Measurements from ENCODE around the gene DTWD1. TPM values are rescaled to one million over a fixed set of nuclear protein-coding genes. Genes with fewer than 3 reads are reported as not detected.

Gene DTWD1
- total RNA-seq, 5 donors from 2014 or later (not counting 1 experiment from before 2014, with no cell fraction given) = 15.0 to 22.7 (median 19.6) TPM

- ChIA-PET POLR2A (no interaction called here), CTCF (interaction anchor here in 1 of 2 donors (1.0 kb wide), 1 partner anchor 13 kb away, joined by 3 read pairs; no protein-coding TSS in a partner anchor)
- Histone ChIP-seq H3K36me3 (ENCODE audit: control insufficient read depth in 2 of 2, extremely low read depth in 1 of 2, insufficient read depth in 1 of 2, low read length in 1 of 2) (peaks cover 0 to 10% of the 10 kb centered on the region in 2 donors), H3K4me1 (ENCODE audit: control insufficient read depth in 1 of 2, extremely low read depth in 1 of 2, insufficient read depth in 2 of 2, low read length in 2 of 2) (no peaks in the 10 kb centered on the region), H3K27me3 (replicated peaks in 1 of 2; ENCODE audit: control insufficient read depth in 2 of 2, extremely low read depth in 1 of 2, insufficient read depth in 2 of 2, low read length in 1 of 2) (no peaks in the 10 kb centered on the region), H3K27ac (ENCODE audit: low read length) (no peak overlapping the region), H3K4me3 (ENCODE audit: control insufficient read depth in 1 of 2, extremely low read depth in 1 of 2, low read length in 1 of 2) (no peak overlapping the region), H3K9me3 (no peaks in the 10 kb centered on the region)
- Mint-ChIP-seq H3K9me3 (no peaks in the 10 kb centered on the region), H3K4me3 (no peak overlapping the region), H3K27ac (no peak overlapping the region), H3K4me1 (peaks cover 0 to 7% (median 0%) of the 10 kb centered on the region in 3 donors), H3K36me3 (peaks cover 25% of the 10 kb centered on the region), H3K27me3 (no peaks in the 10 kb centered on the region)
- no peak for ATAC-seq (replicated peaks in 1 of 4)
- 100% methylated on average over 1 of the region's 4 CpGs for WGBS (ENCODE audit: insufficient coverage)
- DNase-seq = no peak
Observed at GRCh38 chr15:49637857-49638256, 17.0 kb downstream of the DTWD1 start.

GRCh38 chr15:49644364-49644794 lies 23.5 kb downstream of the DTWD1 start:
- peaks cover 18% of the 10 kb centered on the region for H3K36me3 Mint-ChIP-seq
- no peaks in the 10 kb centered on the region for H3K4me1 Mint-ChIP-seq
- Histone ChIP-seq H3K9me3 (no peaks in the 10 kb centered on the region), H3K36me3 (ENCODE audit: control insufficient read depth in 2 of 2, extremely low read depth in 1 of 2, insufficient read depth in 1 of 2, low read length in 1 of 2) (peaks cover 0 to 3% of the 10 kb centered on the region in 2 donors), H3K27me3 (replicated peaks in 1 of 2; ENCODE audit: control insufficient read depth in 2 of 2, extremely low read depth in 1 of 2, insufficient read depth in 2 of 2, low read length in 1 of 2) (no peaks in the 10 kb centered on the region), H3K27ac (ENCODE audit: low read length) (no peak overlapping the region), H3K4me1 (ENCODE audit: control insufficient read depth in 1 of 2, extremely low read depth in 1 of 2, insufficient read depth in 2 of 2, low read length in 2 of 2) (no peaks in the 10 kb centered on the region), H3K4me3 (ENCODE audit: control insufficient read depth in 1 of 2, extremely low read depth in 1 of 2, low read length in 1 of 2) (no peak overlapping the region)
- no peak for ATAC-seq (replicated peaks in 1 of 4)
- no peaks in the 10 kb centered on the region for H3K9me3 Mint-ChIP-seq
- H3K27me3 Mint-ChIP-seq = no peaks in the 10 kb centered on the region
- ChIA-PET CTCF (no interaction called here), POLR2A (no interaction called here)
- DNase-seq = no peak
- H3K4me3 Mint-ChIP-seq = no peak overlapping the region
- no CpG with 5 or more reads among the region's 1 CpG for WGBS (ENCODE audit: insufficient coverage)
- H3K27ac Mint-ChIP-seq = no peak overlapping the region

GRCh38 chr15:49645277-49645676 lies 24.4 kb downstream of the DTWD1 start:
- Histone ChIP-seq H3K4me1 (ENCODE audit: control insufficient read depth in 1 of 2, extremely low read depth in 1 of 2, insufficient read depth in 2 of 2, low read length in 2 of 2) (no peaks in the 10 kb centered on the region), H3K9me3 (no peaks in the 10 kb centered on the region), H3K4me3 (ENCODE audit: control insufficient read depth in 1 of 2, extremely low read depth in 1 of 2, low read length in 1 of 2) (no peak overlapping the region), H3K27ac (ENCODE audit: low read length) (no peak overlapping the region), H3K36me3 (ENCODE audit: control insufficient read depth in 2 of 2, extremely low read depth in 1 of 2, insufficient read depth in 1 of 2, low read length in 1 of 2) (peaks cover 0 to 3% of the 10 kb centered on the region in 2 donors), H3K27me3 (replicated peaks in 1 of 2; ENCODE audit: control insufficient read depth in 2 of 2, extremely low read depth in 1 of 2, insufficient read depth in 2 of 2, low read length in 1 of 2) (no peaks in the 10 kb centered on the region)
- H3K9me3 Mint-ChIP-seq = no peaks in the 10 kb centered on the region
- DNase-seq (no peak), ATAC-seq (replicated peaks in 1 of 4) (no peak)
- H3K4me1 Mint-ChIP-seq = no peaks in the 10 kb centered on the region
- POLR2A ChIA-PET = interaction anchor here in 1 of 2 donors (0.5 kb wide), 1 partner anchor 342 kb away, joined by 3 read pairs; no protein-coding TSS in a partner anchor
- peaks cover 18% of the 10 kb centered on the region for H3K36me3 Mint-ChIP-seq
- CTCF ChIA-PET = no interaction called here
- H3K27ac Mint-ChIP-seq = no peak overlapping the region
- no peak overlapping the region for H3K4me3 Mint-ChIP-seq
- H3K27me3 Mint-ChIP-seq = no peaks in the 10 kb centered on the region

- ChIA-PET POLR2A (no interaction called here), CTCF (no interaction called here)
- Mint-ChIP-seq H3K9me3 (no peaks in the 10 kb centered on the region), H3K4me1 (no peaks in the 10 kb centered on the region), H3K27ac (no peak overlapping the region), H3K36me3 (peaks cover 15% of the 10 kb centered on the region), H3K27me3 (no peaks in the 10 kb centered on the region), H3K4me3 (no peak overlapping the region)
- H3K27ac ChIP-seq (ENCODE audit: low read length) = no peak overlapping the region
- no peaks in the 10 kb centered on the region for H3K27me3 ChIP-seq (replicated peaks in 1 of 2; ENCODE audit: control insufficient read depth in 2 of 2, extremely low read depth in 1 of 2, insufficient read depth in 2 of 2, low read length in 1 of 2)
- no peak for DNase-seq
- peaks cover 0 to 3% of the 10 kb centered on the region in 2 donors for H3K36me3 ChIP-seq (ENCODE audit: control insufficient read depth in 2 of 2, extremely low read depth in 1 of 2, insufficient read depth in 1 of 2, low read length in 1 of 2)
- ATAC-seq (replicated peaks in 1 of 4) = no peak
- no peaks in the 10 kb centered on the region for H3K4me1 ChIP-seq (ENCODE audit: control insufficient read depth in 1 of 2, extremely low read depth in 1 of 2, insufficient read depth in 2 of 2, low read length in 2 of 2)
- H3K9me3 ChIP-seq = no peaks in the 10 kb centered on the region
- no peak overlapping the region for H3K4me3 ChIP-seq (ENCODE audit: control insufficient read depth in 1 of 2, extremely low read depth in 1 of 2, low read length in 1 of 2)
Observed at GRCh38 chr15:49645941-49646340, 25.1 kb downstream of the DTWD1 start.

GRCh38 chr15:49646891-49647290 lies 26.0 kb downstream of the DTWD1 start:
- Histone ChIP-seq H3K4me3 (ENCODE audit: control insufficient read depth in 1 of 2, extremely low read depth in 1 of 2, low read length in 1 of 2) (no peak overlapping the region), H3K9me3 (no peaks in the 10 kb centered on the region), H3K4me1 (ENCODE audit: control insufficient read depth in 1 of 2, extremely low read depth in 1 of 2, insufficient read depth in 2 of 2, low read length in 2 of 2) (no peaks in the 10 kb centered on the region), H3K36me3 (ENCODE audit: control insufficient read depth in 2 of 2, extremely low read depth in 1 of 2, insufficient read depth in 1 of 2, low read length in 1 of 2) (peaks cover 0 to 3% of the 10 kb centered on the region in 2 donors), H3K27me3 (replicated peaks in 1 of 2; ENCODE audit: control insufficient read depth in 2 of 2, extremely low read depth in 1 of 2, insufficient read depth in 2 of 2, low read length in 1 of 2) (no peaks in the 10 kb centered on the region), H3K27ac (ENCODE audit: low read length) (no peak overlapping the region)
- ChIA-PET CTCF (no interaction called here), POLR2A (interaction anchor here in 1 of 2 donors (0.7 kb wide), 1 partner anchor 477 kb away, joined by 3 read pairs; the partner anchor contains the start of gene GALK2)
- Mint-ChIP-seq H3K4me3 (no peak overlapping the region), H3K27me3 (no peaks in the 10 kb centered on the region), H3K9me3 (no peaks in the 10 kb centered on the region), H3K36me3 (peaks cover 10% of the 10 kb centered on the region), H3K4me1 (no peaks in the 10 kb centered on the region), H3K27ac (no peak overlapping the region)
- DNase-seq = no peak
- 80% methylated on average over 1 of the region's 2 CpGs for WGBS (ENCODE audit: insufficient coverage)
- ATAC-seq (replicated peaks in 1 of 4) = no peak

- H3K27ac ChIP-seq (ENCODE audit: low read length) = no peak overlapping the region
- peaks cover 0 to 5% of the 10 kb centered on the region in 2 donors for H3K27me3 Mint-ChIP-seq
- H3K4me1 Mint-ChIP-seq = no peaks in the 10 kb centered on the region
- peaks cover 5 to 25% (median 13%) of the 10 kb centered on the region in 3 donors for H3K9me3 Mint-ChIP-seq
- WGBS (ENCODE audit: insufficient coverage) = no CpG with 5 or more reads among the region's 1 CpG
- no peak overlapping the region for H3K27ac Mint-ChIP-seq
- DNase-seq = no peak
- ChIA-PET POLR2A (no interaction called here), CTCF (interaction anchor here in 1 of 2 donors (0.9 kb wide), 1 partner anchor 12 kb away, joined by 3 read pairs; no protein-coding TSS in a partner anchor)
- no peak for ATAC-seq (replicated peaks in 1 of 4)
- no peaks in the 10 kb centered on the region for H3K27me3 ChIP-seq (replicated peaks in 1 of 2; ENCODE audit: control insufficient read depth in 2 of 2, extremely low read depth in 1 of 2, insufficient read depth in 2 of 2, low read length in 1 of 2)
- peaks cover 0 to 3% of the 10 kb centered on the region in 2 donors for H3K36me3 ChIP-seq (ENCODE audit: control insufficient read depth in 2 of 2, extremely low read depth in 1 of 2, insufficient read depth in 1 of 2, low read length in 1 of 2)
- no peaks in the 10 kb centered on the region for H3K4me1 ChIP-seq (ENCODE audit: control insufficient read depth in 1 of 2, extremely low read depth in 1 of 2, insufficient read depth in 2 of 2, low read length in 2 of 2)
- no peaks in the 10 kb centered on the region for H3K36me3 Mint-ChIP-seq
- peaks cover 9% of the 10 kb centered on the region for H3K9me3 ChIP-seq
- no peak overlapping the region for H3K4me3 Mint-ChIP-seq
- no peak overlapping the region for H3K4me3 ChIP-seq (ENCODE audit: control insufficient read depth in 1 of 2, extremely low read depth in 1 of 2, low read length in 1 of 2)
Observed at GRCh38 chr15:49649987-49650386, 29.1 kb downstream of the DTWD1 start.

GRCh38 chr15:49650676-49651075 lies 29.8 kb downstream of the DTWD1 start:
- Histone ChIP-seq H3K27me3 (replicated peaks in 1 of 2; ENCODE audit: control insufficient read depth in 2 of 2, extremely low read depth in 1 of 2, insufficient read depth in 2 of 2, low read length in 1 of 2) (no peaks in the 10 kb centered on the region), H3K4me1 (ENCODE audit: control insufficient read depth in 1 of 2, extremely low read depth in 1 of 2, insufficient read depth in 2 of 2, low read length in 2 of 2) (no peaks in the 10 kb centered on the region), H3K9me3 (peaks cover 9% of the 10 kb centered on the region), H3K27ac (ENCODE audit: low read length) (no peak overlapping the region), H3K4me3 (ENCODE audit: control insufficient read depth in 1 of 2, extremely low read depth in 1 of 2, low read length in 1 of 2) (no peak overlapping the region), H3K36me3 (ENCODE audit: control insufficient read depth in 2 of 2, extremely low read depth in 1 of 2, insufficient read depth in 1 of 2, low read length in 1 of 2) (peaks cover 0 to 3% of the 10 kb centered on the region in 2 donors)
- H3K27ac Mint-ChIP-seq = no peak overlapping the region
- no peaks in the 10 kb centered on the region for H3K4me1 Mint-ChIP-seq
- H3K4me3 Mint-ChIP-seq = no peak overlapping the region
- H3K27me3 Mint-ChIP-seq = peaks cover 2 to 5% of the 10 kb centered on the region in 2 donors
- peaks cover 5 to 32% (median 13%) of the 10 kb centered on the region in 3 donors for H3K9me3 Mint-ChIP-seq
- ChIA-PET CTCF (interaction anchor here in 1 of 2 donors (0.9 kb wide), 1 partner anchor 13 kb away, joined by 3 read pairs; no protein-coding TSS in a partner anchor), POLR2A (no interaction called here)
- no CpG with 5 or more reads among the region's 2 CpGs for WGBS (ENCODE audit: insufficient coverage)
- no peaks in the 10 kb centered on the region for H3K36me3 Mint-ChIP-seq
- no peak for ATAC-seq (replicated peaks in 1 of 4)
- DNase-seq = no peak

Data from T-cell (primary cell).